Heart right ventricle (tissue), 16 donors: Measurements from ENCODE around the gene GPC3. TPM values are rescaled to one million over a fixed set of nuclear protein-coding genes. Genes with fewer than 3 reads are reported as not detected.

ENCODE experiments used
- ATAC-seq, 8 donors: fragments of 200-7000 bp; cut with Tn5 transposase; one replicate each; pipeline ENCODE4 v1.9.1; 2020; ENCODE audit warnings: mild to moderate bottlenecking in 8 of 8, moderate library complexity in 8 of 8, moderate number of reproducible peaks in 1 of 8
- DNase-seq, 2 donors: peaks; one replicate each; pipeline ENCODE4 v3.0.0-alpha.2; 2020
- H3K27ac ChIP-seq, 10 donors: fragments of 200-600 bp; sonication (generic) in 2 of 10; one replicate each; pipeline versions ENCODE4 v1.5.0 to v1.8.0; 2020 to 2022; ENCODE audit warnings: mild to moderate bottlenecking in 3 of 10
- H3K27me3 ChIP-seq, 7 donors: fragments of 200-600 bp; one replicate each; pipeline ENCODE4 v1.8.0; 2021 to 2022; ENCODE audit warnings: mild to moderate bottlenecking in 2 of 7
- H3K36me3 ChIP-seq, 9 donors: fragments of 200-600 bp; sonication (generic) in 1 of 9; one replicate each; pipeline versions ENCODE4 v1.5.0 to v1.8.0; 2020 to 2022; ENCODE audit warnings: mild to moderate bottlenecking in 2 of 9
- H3K4me1 ChIP-seq, 9 donors: fragments of 200-600 bp; sonication (generic) in 1 of 9; one replicate each; pipeline versions ENCODE4 v1.5.0 to v1.8.0; 2020 to 2022; ENCODE audit warnings: mild to moderate bottlenecking in 4 of 9
- H3K4me3 ChIP-seq, 10 donors: fragments of 200-600 bp; sonication (generic) in 2 of 10; one replicate each; pipeline versions ENCODE4 v1.5.0 to v1.8.0; 2020 to 2022; ENCODE audit warnings: mild to moderate bottlenecking in 7 of 10, moderate library complexity in 2 of 10
- H3K9me3 ChIP-seq, 11 donors: fragments of 200-600 bp in 10 of 11; sonication (generic) in 2 of 11; one replicate each; pipeline versions ENCODE4 v1.5.0 to v1.8.0; 2013 to 2022; ENCODE audit warnings: mild to moderate bottlenecking in 2 of 11, control low read depth in 1 of 11, moderate library complexity in 1 of 11
- CTCF ChIP-seq, 9 donors: fragments of 200-600 bp; sonication (generic) in 2 of 9; IDR thresholded peaks; one replicate each; pipeline versions ENCODE4 v1.5.0 to v1.8.0; 2021 to 2022; ENCODE audit warnings: antibody characterized with exemption in 9 of 9, mild to moderate bottlenecking in 5 of 9, moderate library complexity in 1 of 9
- WGBS, 2 donors: extraction: QIAGEN DNeasy Blood & Tissue Kit; methylation state at CpG; one replicate each; pipeline ENCODE4 v1.1.7; 2013; ENCODE audit warnings: inconsistent platforms in 1 of 2; 5-methylcytosine and 5-hydroxymethylcytosine counted together
- intact Hi-C, 10 donors: fragments of 100-400 bp; cut with DNase I; formaldehyde crosslinking; loops; one replicate each; pipeline versions ENCODE4 v1.11.1 to v1.14.2; 2022
- polyA plus RNA-seq, 2 donors: library from polyadenylated mRNA; stranded (reverse); fragments of 200-250 nt; gene quantifications; one replicate each; pipeline ENCODE4 v1.2.3, GENCODE V29; 2013
- total RNA-seq, 10 donors: library from RNA; stranded (reverse); fragmentation: NEBNext Ultra II Directional in 3 of 10; extraction: Animal tissue kit (Norgen Biotek cat#: 25700) in 3 of 10; gene quantifications; one replicate each; pipeline versions ENCODE4 v1.2.1 to v1.2.4, GENCODE V29; 2021 to 2023
- donor health status: Arrhythmogenic right ventricular cardiomyopathy.
- donor health status: ischemic (EF 13 %, LVEDD 7.1; RV severe dilation, severe dysfunction).
- donor health status: healthy with polysubstance abuse.
- donor health status: DM: no; HTN: yes; CAD: no.
- donor health status: DM: no; HTN: no; CAD: no.
- donor health status: ischemic (EF 25% LVEDD 6.9; RV normal size, moderate dysfunction).
- donor health status: ischemic (EF 25% LVEDD 5.7; RV mildly dilated, moderate dysfunction).
- donor health status: healthy.
- donor health status: DM: yes; HTN: yes; CAD: no.
- donor health status: Ischemic cardiomyopathy.
- donor health status: ischemic (EF 35%, LVEDD 5.7; RV mildly dilated, moderate dysfunction).
- donor health status: nonischemic (EF 11% LVEDD 7.7; RV severe dilation, severe dysfunction).
- donor health status: DM: yes; HTN: yes; CAD: no.
- donor health status: PGD.
- donor health status: ischemic (EF 29% LVEDD 5.4; RV normal size, mild dysfunction).
- donor health status: nonischemic (EF 23%, LVEDD 6.1; RV moderate dilation, normal function).

Gene GPC3
- total and polyA plus RNA-seq, 12 donors: 0.66 to 5.6 (median 3.4) TPM

GRCh38 chrX:133959972-133960371 lies 25.4 kb downstream of the GPC3 start:
- intact Hi-C loops: no loop called here
- H3K4me3 ChIP-seq: no peak overlapping the region

GRCh38 chrX:133958997-133959688 lies 26.3 kb downstream of the GPC3 start:
- TF ChIP-seq CTCF (IDR thresholded peaks at IDR 0.05): peak in 2 of 9 donors; percentile 15 to 30
- ATAC-seq: no peak
- DNase-seq: no peak
- H3K27me3 ChIP-seq: peaks cover 0 to 33% (median 0%) of the 10 kb centered on the region in 7 donors
- H3K9me3 ChIP-seq: no peaks in the 10 kb centered on the region
- no peak overlapping the region for H3K27ac ChIP-seq
- WGBS, 2 donors: 69 to 71% methylated on average over 2 of the region's 2 CpGs
- intact Hi-C loops: no loop called here
- no peaks in the 10 kb centered on the region for H3K36me3 ChIP-seq
- H3K4me3 ChIP-seq: no peak overlapping the region
- H3K4me1 ChIP-seq: no peaks in the 10 kb centered on the region

More at GRCh38 chrX:133959972-133960371, 25.4 kb downstream of the GPC3 start:
- peaks cover 0 to 35% (median 0%) of the 10 kb centered on the region in 7 donors for H3K27me3 ChIP-seq
- H3K36me3 ChIP-seq: no peaks in the 10 kb centered on the region
- H3K9me3 ChIP-seq: no peaks in the 10 kb centered on the region
- no peak for TF ChIP-seq CTCF (IDR thresholded peaks at IDR 0.05)
- no peaks in the 10 kb centered on the region for H3K4me1 ChIP-seq
- H3K27ac ChIP-seq: no peak overlapping the region
- ATAC-seq: no peak
- DNase-seq: no peak
- 90 to 93% methylated on average over 2 of the region's 2 CpGs for WGBS, 2 donors

- ATAC-seq (no peak), DNase-seq (no peak)
- no peak overlapping the region for H3K4me3 ChIP-seq
- 97 to 100% methylated on average over 1 of the region's 1 CpG for WGBS, 2 donors
- intact Hi-C loops: no loop called here
- no peaks in the 10 kb centered on the region for H3K36me3 ChIP-seq
- H3K9me3 ChIP-seq: no peaks in the 10 kb centered on the region
- no peak overlapping the region for H3K27ac ChIP-seq
- TF ChIP-seq CTCF (IDR thresholded peaks at IDR 0.05): no peak
- peaks cover 0 to 31% (median 0%) of the 10 kb centered on the region in 7 donors for H3K27me3 ChIP-seq
- H3K4me1 ChIP-seq: no peaks in the 10 kb centered on the region
Measured at GRCh38 chrX:133956570-133957340, 28.6 kb downstream of the GPC3 start.

GRCh38 chrX:133953785-133954355 lies 31.5 kb downstream of the GPC3 start:
- TF ChIP-seq CTCF (IDR thresholded peaks at IDR 0.05): no peak
- H3K36me3 ChIP-seq: no peaks in the 10 kb centered on the region
- intact Hi-C loops: no loop called here
- DNase-seq (no peak), ATAC-seq (no peak)
- 91 to 93% methylated on average over 4 of the region's 4 CpGs for WGBS, 2 donors
- H3K4me3 ChIP-seq: no peak overlapping the region
- peaks cover 0 to 33% (median 0%) of the 10 kb centered on the region in 7 donors for H3K27me3 ChIP-seq
- H3K27ac ChIP-seq: no peak overlapping the region
- no peaks in the 10 kb centered on the region for H3K9me3 ChIP-seq
- H3K4me1 ChIP-seq: no peaks in the 10 kb centered on the region
